GM19328 (cell line): ENCODE measurements around the gene GNL1.
"Not testable (repeated sequence)": the region's sequence is repeated elsewhere in the genome, so short reads cannot be mapped to it uniquely, and the experiment has no call there.

ENCODE experiments used
- ATAC-seq: cut with Tn5 transposase; IDR thresholded peaks from one replicate; pipeline ENCODE4 v1.9.1; 2021; ENCODE audit warnings: mild to moderate bottlenecking, moderate library complexity; ENCODE audit not compliant: unreplicated experiment

Gene GNL1

GRCh38 chr6:30556066-30556905 is at the start of gene GNL1:
TSS of gene GNL1 (minus strand) at chr6:30556489. CDS start at chr6:30556203, 286 bp downstream.
- ATAC-seq: peak; percentile 79

GRCh38 chr6:30603961-30604360 is 47.7 kb upstream of the GNL1 start:
- ATAC-seq: no peak

GRCh38 chr6:30601815-30602641 is 45.7 kb upstream of the GNL1 start:
- ATAC-seq: no peak

GRCh38 chr6:30601436-30601814 is 45.1 kb upstream of the GNL1 start:
- ATAC-seq: no peak

GRCh38 chr6:30600451-30600961 is 44.2 kb upstream of the GNL1 start:
- no peak for ATAC-seq

GRCh38 chr6:30599625-30600324 is 43.5 kb upstream of the GNL1 start:
- ATAC-seq: no peak

GRCh38 chr6:30598912-30599624 is 42.8 kb upstream of the GNL1 start:
- ATAC-seq: no peak

- not testable (repeated sequence) for ATAC-seq
These were observed 41.2 kb upstream of the GNL1 start for GRCh38 chr6:30597315-30598144.

GRCh38 chr6:30592287-30592686 is 36.0 kb upstream of the GNL1 start:
- ATAC-seq: no peak

- no peak for ATAC-seq
These were observed 34.7 kb upstream of the GNL1 start for GRCh38 chr6:30591008-30591407.

- ATAC-seq: no peak
These were observed 34.2 kb upstream of the GNL1 start for GRCh38 chr6:30590509-30590908.

- no peak for ATAC-seq
These were observed 33.6 kb upstream of the GNL1 start for GRCh38 chr6:30589754-30590358.

GRCh38 chr6:30583921-30584320 is 27.6 kb upstream of the GNL1 start:
- ATAC-seq: no peak

- ATAC-seq: no peak
These were observed 21.8 kb upstream of the GNL1 start for GRCh38 chr6:30578051-30578450.

GRCh38 chr6:30573113-30573512 is 16.8 kb upstream of the GNL1 start:
- no peak for ATAC-seq

- no peak for ATAC-seq
These were observed 15.9 kb upstream of the GNL1 start for GRCh38 chr6:30572148-30572547.

GRCh38 chr6:30571762-30572082 is 15.4 kb upstream of the GNL1 start:
- ATAC-seq: no peak

GRCh38 chr6:30571075-30571761 is 14.9 kb upstream of the GNL1 start, which contains the start of gene ABCF1:
TSS of gene ABCF1 (plus strand) at chr6:30571442. CDS start at chr6:30571488, 46 bp downstream.
- ATAC-seq: peak; percentile 96

GRCh38 chr6:30570740-30571074 is 14.4 kb upstream of the GNL1 start:
- peak; percentile 25 for ATAC-seq
